ENCODE data around the gene CDHR1. TPM values are rescaled to one million over a fixed set of nuclear protein-coding genes. Genes with fewer than 3 reads are reported as not detected.

The CDHR1 gene
- total and polyA plus RNA-seq, 2 of the 8 experiments (the other 6 are each of a cell fraction or from before 2014, with no cell fraction given), result 3.9 to 10.5 TPM

DNA sequence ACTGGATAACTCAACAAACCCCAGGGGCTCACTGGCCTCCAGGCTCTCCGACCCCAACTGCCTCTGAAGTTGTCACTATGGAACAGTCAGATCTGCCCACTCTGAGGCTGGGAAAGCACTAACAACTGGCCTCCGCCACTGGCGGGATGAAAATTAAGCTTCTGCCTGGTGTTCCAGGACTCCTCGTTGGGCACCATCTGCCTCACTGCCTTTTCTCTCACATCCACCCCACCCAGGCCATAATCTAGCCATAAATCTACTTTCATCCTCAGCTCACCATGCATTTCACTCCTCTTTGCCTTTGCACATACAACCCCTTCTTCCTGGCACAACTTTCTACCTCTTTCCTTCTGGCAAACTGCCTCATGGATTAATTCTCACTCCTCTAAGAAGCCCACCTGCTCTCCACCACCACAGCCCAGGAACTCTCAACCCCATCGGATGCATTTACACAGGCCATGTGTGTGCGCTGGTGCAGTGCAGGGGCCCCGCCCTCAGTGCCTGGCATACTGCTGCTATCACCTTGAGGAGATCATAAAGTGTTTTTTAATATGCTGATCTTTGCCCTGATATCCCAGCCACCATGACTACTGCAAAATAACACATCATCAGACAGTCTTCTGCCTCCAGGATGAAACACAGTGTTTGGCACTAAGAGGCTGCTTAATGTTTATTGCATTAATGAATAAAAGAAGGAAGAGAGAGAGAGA is 4.0 kb downstream of the CDHR1 start:
- Histone ChIP-seq H4K8ac (ENCODE audit: extremely low read depth, insufficient read depth, low read length) (no peak overlapping the region), H3K23ac (ENCODE audit: insufficient read length) (no peak overlapping the region), H3K4me1 (replicated peaks in 1 of 4; ENCODE audit: control insufficient read depth in 3 of 4, insufficient read depth in 4 of 4, low read length in 3 of 4) (peaks cover 0 to 5% (median 2%) of the 10 kb centered on the region in 4 experiments; a peak in 4 of 7 replicates), H3K79me2 (ENCODE audit: control insufficient read depth in 1 of 2, insufficient read depth in 2 of 2, low read length in 2 of 2) (no peaks in the 10 kb centered on the region), H3K4me2 (ENCODE audit: insufficient read depth in 1 of 2, low read depth in 2 of 2, low read length in 2 of 2) (no peak overlapping the region), H3K18ac (ENCODE audit: extremely low read depth, low read length) (no peak overlapping the region), H2BK5ac (ENCODE audit: low read depth, low read length) (no peak overlapping the region), H2BK12ac (ENCODE audit: low read depth, low read length) (no peak overlapping the region), H3K14ac (ENCODE audit: insufficient read length) (no peak overlapping the region), H3K4ac (replicated peaks; ENCODE audit: insufficient read length, low read depth, low read length) (no peak overlapping the region), H3K23me2 (ENCODE audit: low read depth, low read length) (peaks cover 12% of the 10 kb centered on the region; the same call in 1 of the 2 replicates), H3K4me3 (ENCODE audit: extremely low read depth in 1 of 4, insufficient read depth in 2 of 4, low read depth in 3 of 4, low read length in 4 of 4) (no peak overlapping the region), H4K20me1 (replicated peaks in 1 of 2; ENCODE audit: control insufficient read depth in 1 of 2, insufficient read depth in 2 of 2, low read length in 2 of 2) (peaks cover 0 to 6% of the 10 kb centered on the region in 2 experiments), H2AK5ac (ENCODE audit: low read depth, low read length) (no peak overlapping the region), H2AFZ (ENCODE audit: low read length) (no peak overlapping the region), H3K79me1 (ENCODE audit: low read depth, low read length) (no peaks in the 10 kb centered on the region), H2BK15ac (ENCODE audit: low read length) (no peak overlapping the region), H2BK120ac (replicated peaks; ENCODE audit: low read depth, low read length) (no peak overlapping the region), H3K9ac (replicated peaks in 1 of 4; ENCODE audit: extremely low read depth in 1 of 4, low read depth in 3 of 4, low read length in 3 of 4) (no peak overlapping the region), H3K27ac (ENCODE audit: low read depth, low read length) (no peak overlapping the region), H4K5ac (ENCODE audit: insufficient read length, low read depth, low read length) (no peak overlapping the region), H3K9me3 (ENCODE audit: insufficient read depth in 2 of 2, low read depth in 1 of 2, low read length in 1 of 2) (no peaks in the 10 kb centered on the region), H3K27me3 (replicated peaks in 1 of 4; ENCODE audit: control insufficient read depth in 3 of 4, extremely low read depth in 1 of 4, insufficient read depth in 3 of 4, low read length in 3 of 4) (peaks cover 2 to 34% (median 28%) of the 10 kb centered on the region in 4 experiments), H3K56ac (replicated peaks; ENCODE audit: insufficient read length, low read depth, low read length) (no peak overlapping the region), H2BK20ac (ENCODE audit: low read length) (no peak overlapping the region), H3K36me3 (ENCODE audit: control insufficient read depth in 2 of 4, insufficient read depth in 4 of 4, low read length in 3 of 4) (no peaks in the 10 kb centered on the region), H4K91ac (replicated peaks; ENCODE audit: insufficient read length, low read length) (no peak overlapping the region)
- POLR2A ChIA-PET (ENCODE audit: partially characterized antibody), result interaction anchor here (1.0 kb wide), 1 partner anchor 58 kb away, joined by 3 read pairs; no protein-coding TSS in a partner anchor
- DNase-seq (ENCODE audit: low read depth in 1 of 2, low spot score in 2 of 2), result no peak
- 90% methylated on average over 7 of the region's 7 CpGs; no CpG with 5 or more reads in 1 of the 2 experiments for WGBS, 2 experiments (ENCODE audit: extremely low coverage in 1 of 2, insufficient coverage in 1 of 2, insufficient read length in 1 of 2, insufficient replicate concordance in 2 of 2, low coverage in 1 of 2, low lambda C conversion rate in 2 of 2, missing lambda C conversion rate in 1 of 2)
- no peak for FAIRE-seq
- CTCF ChIA-PET (ENCODE audit: partially characterized antibody), result interaction anchor here (0.7 to 8.6 kb wide), 5 partner anchors 16 to 87 kb away, joined by 3 to 64 read pairs (median 5); no protein-coding TSS in a partner anchor
- TF ChIP-seq SP4 (IDR thresholded peaks at IDR 0.05; ENCODE audit: low read length), result no peak

All from H1 (cell line).